K562 (cell line): Measurements from ENCODE around the gene PLEKHA8. TPM values are rescaled to one million over a fixed set of nuclear protein-coding genes. Genes with fewer than 3 reads are reported as not detected.

Experiments used
- ATAC-seq: fragments of 200-7000 bp; cut with Tn5 transposase; 3 replicates; pipeline ENCODE4 v1.9.1; 2020; ENCODE audit warnings: moderate library complexity
- BruUV-seq: library from RNA; stranded (reverse); fragments of 400-500 nt; replicated peaks from 2 replicates; lab custom pipeline; 2021; lab: Mats Ljungman, UMichigan
- CTCF ChIA-PET: fragments of 300-600 bp; formaldehyde crosslinking; extraction: SDS; loops from one replicate; lab custom pipeline; 2021; ENCODE audit warnings: low intra/inter-chr PET ratio; lab: Yijun Ruan, JAX
- POLR2A ChIA-PET: fragments of 300-600, 350-650 bp; sonication (Branson Sonifier 250); formaldehyde crosslinking; extraction: SDS; loops from one replicate; lab custom pipeline; 2021; ENCODE audit warnings: antibody characterized with exemption, inconsistent platforms; lab: Yijun Ruan, JAX
- DNase-seq, 4 experiments: peaks; one replicate each; pipeline versions ENCODE4 v3.0.0 to v3.0.0-alpha.2; 2011 to 2018; ENCODE audit warnings: low spot score in 3 of 4, mixed read lengths in 3 of 4; ENCODE audit errors: extremely low read depth in 1 of 4
- FAIRE-seq: peaks from 2 replicates; lab custom pipeline; 2011; peaks lifted over from hg19 to GRCh38; lab: Jason Lieb, UNC
- H2AFZ ChIP-seq: 2 replicates; pipeline ENCODE4 v1.6.0; 2011; ENCODE audit warnings: low read depth, low read length, control low read depth, inconsistent platforms
- H3K27ac ChIP-seq: fragments of 200-600 bp; 3 replicates; pipeline ENCODE4 v1.8.0; 2011; ENCODE audit warnings: low read depth, mild to moderate bottlenecking, control low read depth, inconsistent platforms, low read length, moderate library complexity, mixed read lengths; ENCODE audit errors: extremely low read depth
- H3K27me3 ChIP-seq, 2 experiments: fragments of 300-600 bp in 1 of 2; 2 replicates in 1 of 2; 3 replicates in 1 of 2; pipeline versions ENCODE4 v1.6.0 to v1.8.0; 2011; ENCODE audit warnings: inconsistent platforms in 2 of 2, low read length in 2 of 2, mild to moderate bottlenecking in 1 of 2, mixed read lengths in 1 of 2, moderate library complexity in 1 of 2; ENCODE audit not compliant: control insufficient read depth in 2 of 2, insufficient read depth in 2 of 2
- H3K36me3 ChIP-seq: fragments of 300-600 bp; 3 replicates; pipeline ENCODE4 v1.8.0; 2011; ENCODE audit warnings: mild to moderate bottlenecking, low read length, inconsistent platforms; ENCODE audit not compliant: control insufficient read depth, insufficient read depth
- H3K4me1 ChIP-seq, 2 experiments: fragments of 200-600 bp in 1 of 2; replicated peaks in 1 of 2; 2 replicates in 1 of 2; 3 replicates in 1 of 2; pipeline versions ENCODE4 v1.5.1 to v1.8.0; 2011; ENCODE audit warnings: inconsistent platforms in 2 of 2, low read length in 2 of 2, mild to moderate bottlenecking in 1 of 2, mixed read lengths in 1 of 2, moderate library complexity in 1 of 2; ENCODE audit not compliant: control insufficient read depth in 2 of 2, insufficient read depth in 2 of 2
- H3K4me2 ChIP-seq: 2 replicates; pipeline ENCODE4 v1.6.1; 2011; ENCODE audit warnings: low read length, control low read depth, inconsistent platforms, mixed read lengths; ENCODE audit not compliant: insufficient read depth
- H3K4me3 ChIP-seq: fragments of 200-600 bp; sonication (generic), shearing (Covaris generic); 2 replicates; pipeline ENCODE4 v1.5.1; 2016; ENCODE audit warnings: control low read depth, inconsistent platforms
- H3K79me2 ChIP-seq: fragments of 200-600 bp; 3 replicates; pipeline ENCODE4 v1.8.0; 2011; ENCODE audit warnings: low read length, inconsistent platforms; ENCODE audit not compliant: control insufficient read depth, insufficient read depth
- H3K9ac ChIP-seq, 2 experiments: 2 replicates each; pipeline versions ENCODE4 v1.6.0 to v1.6.1; 2011; ENCODE audit warnings: low read depth in 2 of 2, low read length in 2 of 2, control low read depth in 1 of 2, inconsistent platforms in 1 of 2, mild to moderate bottlenecking in 1 of 2, mixed read lengths in 1 of 2; ENCODE audit not compliant: insufficient read depth in 1 of 2
- H3K9me1 ChIP-seq: one replicate; pipeline ENCODE4 v1.6.0; 2011; ENCODE audit warnings: inconsistent platforms, mild to moderate bottlenecking, low read length, moderate library complexity; ENCODE audit not compliant: control insufficient read depth, insufficient read depth
- H3K9me3 ChIP-seq: replicated peaks from 2 replicates; pipeline ENCODE4 v1.5.1; 2011; ENCODE audit warnings: low read depth, low read length, inconsistent platforms; ENCODE audit not compliant: control insufficient read depth, insufficient read depth
- H4K20me1 ChIP-seq: replicated peaks from 2 replicates; pipeline ENCODE4 v1.6.1; 2011; ENCODE audit warnings: low read length, inconsistent platforms, mixed read lengths; ENCODE audit not compliant: control insufficient read depth, insufficient read depth
- CBX5 ChIP-seq: IDR thresholded peaks from 2 replicates; pipeline ENCODE4 v1.6.1; 2014; ENCODE audit warnings: low read depth, borderline replicate concordance
- CHCHD3 ChIP-seq: fragments of 250-450 bp; sonication (Bioruptor Pico); IDR thresholded peaks from 2 replicates; pipeline ENCODE4 v2.1.2; 2022; ENCODE audit warnings: mild to moderate bottlenecking
- CREB1 ChIP-seq, 2 experiments: sonication (generic) in 1 of 2; formaldehyde crosslinking in 1 of 2; IDR thresholded peaks; 2 replicates each; pipeline versions ENCODE4 v1.6.1 to v1.8.0; 2012 to 2022; ENCODE audit warnings: inconsistent platforms in 1 of 2, mild to moderate bottlenecking in 1 of 2, missing genetic modification reagents in 1 of 2, moderate library complexity in 1 of 2
- EWSR1 ChIP-seq: fragments of 450-650 bp; IDR thresholded peaks from 2 replicates; pipeline ENCODE4 v1.6.1; 2018; ENCODE audit warnings: borderline replicate concordance, mild to moderate bottlenecking, low read depth, moderate library complexity; ENCODE audit not compliant: partially characterized antibody
- FOXA1 ChIP-seq: fragments of 450-650 bp; IDR thresholded peaks from 2 replicates; pipeline ENCODE4 v1.6.1; 2016; ENCODE audit warnings: mild to moderate bottlenecking, borderline replicate concordance
- JUN ChIP-seq, 2 experiments: sonication (generic) in 1 of 2; formaldehyde crosslinking in 1 of 2; IDR thresholded peaks; 2 replicates each; pipeline versions ENCODE4 v1.6.1 to v1.8.0; 2012 to 2022; ENCODE audit warnings: borderline replicate concordance in 2 of 2, mild to moderate bottlenecking in 2 of 2, improper control_type of control experiment in 1 of 2, low read depth in 1 of 2, low read length in 1 of 2, missing genetic modification reagents in 1 of 2
- MEF2A ChIP-seq: IDR thresholded peaks from 2 replicates; pipeline ENCODE4 v1.6.1; 2011; ENCODE audit warnings: low read depth, mild to moderate bottlenecking, low read length, moderate library complexity; ENCODE audit not compliant: control insufficient read depth
- RBM17 ChIP-seq: fragments of 200-400 bp; formaldehyde crosslinking; IDR thresholded peaks from 2 replicates; pipeline ENCODE4 v1.6.1; 2017; ENCODE audit warnings: low read depth, mild to moderate bottlenecking, low read length, borderline replicate concordance
- WHSC1 ChIP-seq: IDR thresholded peaks from one replicate; pipeline ENCODE4 v1.6.1; 2012; ENCODE audit warnings: low read length, control low read depth, inconsistent platforms
- ZNF140 ChIP-seq: fragments of 250-450 bp; sonication (Bioruptor Pico); IDR thresholded peaks from 2 replicates; pipeline ENCODE4 v1.8.0; 2021; ENCODE audit warnings: moderate library complexity, mild to moderate bottlenecking, inconsistent platforms
- ZNF23 ChIP-seq: fragments of 250-450 bp; sonication (Bioruptor Pico); IDR thresholded peaks from 2 replicates; pipeline ENCODE4 v1.4.0; 2020; ENCODE audit warnings: mild to moderate bottlenecking
- ZNF764 ChIP-seq: fragments of 250-450 bp; sonication (Bioruptor Pico); IDR thresholded peaks from 2 replicates; pipeline ENCODE4 v1.4.0; 2020; ENCODE audit warnings: low read depth, mild to moderate bottlenecking, moderate library complexity
- in situ Hi-C: fragments of 300-500 bp; cut with MboI; formaldehyde crosslinking; loops from 4 replicates; pipeline ENCODE4 v1.15.0; 2018; ENCODE audit warnings: inconsistent platforms, mixed read lengths
- intact Hi-C: fragments of 100-400 bp; cut with micrococcal nuclease; formaldehyde crosslinking; loops from 2 replicates; pipeline ENCODE4 v1.14.2; 2022
- polyA plus RNA-seq, 8 experiments: library from polyadenylated mRNA; depleted of rRNA in 4 of 8; stranded (reverse) in 5 of 8; unstranded in 3 of 8; fragments of >200 nt; fragmentation: Nextera tagmentation in 2 of 8; fragmentation: Illumina TruSeq in 1 of 8; extraction: Ambion mirVana in 2 of 8; extraction: Trizol in 1 of 8; gene quantifications; 2 replicates each; pipeline versions ENCODE4 v1.2.1 to v1.2.3, GENCODE V29; 2011 to 2014; ENCODE audit warnings: inconsistent platforms in 1 of 8, missing spikeins in 1 of 8
- total RNA-seq, 7 experiments: library from RNA; depleted of rRNA in 6 of 7; stranded (reverse); fragments of >200 nt in 6 of 7; fragmentation: Illumina TruSeq in 2 of 7; extraction: Trizol in 2 of 7; gene quantifications; 2 replicates each; pipeline versions ENCODE4 v1.2.1 to v1.2.3, GENCODE V29; 2011 to 2021; ENCODE audit warnings: low replicate concordance in 1 of 7
- TF ChIP-seq, protein P1 (sequence below): fragments of 450-650 bp; IDR thresholded peaks from 2 replicates; pipeline ENCODE4 v1.6.1; 2016; ENCODE audit warnings: antibody characterized with exemption

Gene PLEKHA8
- total and polyA plus RNA-seq, 9 of the 15 experiments (the other 6 are each of a cell fraction or from before 2014, with no cell fraction given) = 3.2 to 16.3 (median 11.8) TPM

DNA sequence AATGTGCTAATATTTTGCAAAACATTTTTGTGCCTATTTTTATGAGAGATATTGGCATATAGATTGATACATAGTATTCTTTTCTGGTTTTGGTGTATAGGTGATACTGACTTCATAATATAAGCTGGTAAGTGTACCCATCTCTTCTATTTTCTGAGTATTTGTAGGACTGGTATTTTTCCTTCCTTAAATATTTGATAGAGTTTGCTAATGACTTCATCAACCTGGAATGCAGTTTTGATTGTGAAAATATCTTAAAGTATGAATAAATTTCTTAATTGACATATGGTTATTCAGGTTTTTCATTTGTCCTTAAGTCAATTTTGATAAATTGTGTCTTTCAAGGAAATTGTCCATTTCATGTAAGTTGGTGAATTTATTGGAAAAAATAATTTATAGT is 32.6 kb upstream of the PLEKHA8 start:
- BruUV-seq = no TSS peak
- DNase-seq (no peak), ATAC-seq (no peak), FAIRE-seq (no peak)
- no peaks in the 10 kb centered on the region for H4K20me1 ChIP-seq
- H3K9me1 ChIP-seq = no peaks in the 10 kb centered on the region
- in situ Hi-C loops = no loop called here
- H3K79me2 ChIP-seq = no peaks in the 10 kb centered on the region
- no peak overlapping the region for H3K9ac ChIP-seq
- H2AFZ ChIP-seq = no peak overlapping the region
- peaks cover 2 to 8% of the 10 kb centered on the region in 2 experiments; a peak in 2 of 5 replicates for H3K27me3 ChIP-seq
- H3K36me3 ChIP-seq = no peaks in the 10 kb centered on the region
- no peak overlapping the region for H3K4me3 ChIP-seq
- TF ChIP-seq CREB1 (IDR thresholded peaks at IDR 0.05) = no peak
- TF ChIP-seq CREB1 (CRISPR knock-in tag; IDR thresholded peaks at IDR 0.05) = no peak
- TF ChIP-seq EWSR1 = no peak
- TF ChIP-seq ZNF764 (CRISPR knock-in tag) = no peak
- TF ChIP-seq ZNF140 (CRISPR knock-in tag) = no peak
- TF ChIP-seq CHCHD3 (CRISPR knock-in tag) = no peak
- TF ChIP-seq RBM17 = no peak
- no peak for TF ChIP-seq JUN (IDR thresholded peaks at IDR 0.05; ENCODE audit: borderline replicate concordance, low read depth, low read length)
- no peak for TF ChIP-seq JUN (CRISPR knock-in tag; IDR thresholded peaks at IDR 0.05; ENCODE audit: borderline replicate concordance)
- TF ChIP-seq MEF2A = no peak
- no peak for TF ChIP-seq WHSC1
- no peak for TF ChIP-seq CBX5
- TF ChIP-seq, protein P1, sequence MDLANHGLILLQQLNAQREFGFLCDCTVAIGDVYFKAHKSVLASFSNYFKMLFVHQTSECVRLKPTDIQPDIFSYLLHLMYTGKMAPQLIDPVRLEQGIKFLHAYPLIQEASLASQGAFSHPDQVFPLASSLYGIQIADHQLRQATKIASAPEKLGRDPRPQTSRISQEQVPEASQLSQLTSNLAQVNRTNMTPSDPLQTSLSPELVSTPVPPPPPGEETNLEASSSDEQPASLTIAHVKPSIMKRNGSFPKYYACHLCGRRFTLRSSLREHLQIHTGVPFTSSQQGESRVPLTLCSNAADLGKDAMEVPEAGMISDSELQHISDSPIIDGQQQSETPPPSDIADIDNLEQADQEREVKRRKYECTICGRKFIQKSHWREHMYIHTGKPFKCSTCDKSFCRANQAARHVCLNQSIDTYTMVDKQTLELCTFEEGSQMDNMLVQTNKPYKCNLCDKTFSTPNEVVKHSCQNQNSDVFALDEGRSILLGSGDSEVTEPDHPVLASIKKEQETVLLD = no peak
- TF ChIP-seq FOXA1 = no peak
- TF ChIP-seq ZNF23 (CRISPR knock-in tag) = no peak
- ChIA-PET POLR2A (no interaction called here), CTCF (no interaction called here)
- no peak overlapping the region for H3K4me2 ChIP-seq
- peaks cover 5% of the 10 kb centered on the region for H3K9me3 ChIP-seq
- intact Hi-C loops = no loop called here
- no peak overlapping the region for H3K27ac ChIP-seq
- H3K4me1 ChIP-seq = no peaks in the 10 kb centered on the region
